Bronchial epithelial cell (primary cell): Measurements from ENCODE around the gene ABCC9. TPM values are rescaled to one million over a fixed set of nuclear protein-coding genes. Genes with fewer than 3 reads are reported as not detected.

ENCODE experiments used
- DNase-seq: peaks from one replicate; pipeline ENCODE4 v3.0.0-alpha.2; 2010; ENCODE audit warnings: low read depth
- FAIRE-seq: peaks from 2 replicates; lab custom pipeline; 2011; peaks lifted over from hg19 to GRCh38; lab: Jason Lieb, UNC
- H3K27me3 ChIP-seq: 2 replicates; pipeline ENCODE4 v1.5.1; 2011; ENCODE audit warnings: low read length; ENCODE audit not compliant: control insufficient read depth, insufficient read depth
- H3K36me3 ChIP-seq: 2 replicates; pipeline ENCODE4 v1.5.1; 2011; ENCODE audit warnings: low read length; ENCODE audit not compliant: control insufficient read depth, insufficient read depth
- H3K4me3 ChIP-seq: 2 replicates; pipeline ENCODE4 v1.5.1; 2011; ENCODE audit warnings: mild to moderate bottlenecking, low read depth, low read length, control low read depth
- CTCF ChIP-seq: IDR thresholded peaks from 2 replicates; pipeline ENCODE4 v1.5.1; 2011; ENCODE audit warnings: mild to moderate bottlenecking, moderate library complexity, low read length, control low read depth, inconsistent platforms; ENCODE audit not compliant: insufficient read depth, severe bottlenecking
- total RNA-seq: library from RNA; depleted of rRNA; stranded (reverse); fragments of >200 nt; gene quantifications from 2 replicates; pipeline ENCODE4 v1.2.1, GENCODE V29; 2014

The ABCC9 gene
- total RNA-seq, 1 donor from 2014 or later, result 0.79 TPM

DNA sequence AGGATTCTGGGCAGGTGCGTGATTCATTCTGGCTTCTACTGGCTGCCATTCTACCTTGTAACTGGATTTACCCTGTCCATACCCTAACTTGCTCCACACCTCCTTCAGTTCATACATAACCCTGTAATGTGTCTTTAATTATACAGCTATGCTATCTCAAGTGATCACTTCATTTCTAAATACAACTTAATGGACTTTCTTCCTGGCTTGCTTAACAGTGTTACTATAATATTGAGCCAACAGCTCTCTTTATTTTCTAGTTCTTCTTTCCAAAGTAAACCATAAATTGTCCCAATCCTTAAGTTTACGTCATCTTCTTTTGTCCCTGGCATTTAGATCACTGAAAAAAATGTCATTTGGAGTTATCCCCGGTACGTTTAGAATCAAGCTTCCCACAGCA lies 90.8 kb downstream of the ABCC9 start:
- DNase-seq (no peak), FAIRE-seq (no peak)
- no peak overlapping the region for H3K4me3 ChIP-seq
- H3K27me3 ChIP-seq, result no peaks in the 10 kb centered on the region
- TF ChIP-seq CTCF, result no peak
- H3K36me3 ChIP-seq, result no peaks in the 10 kb centered on the region

DNA sequence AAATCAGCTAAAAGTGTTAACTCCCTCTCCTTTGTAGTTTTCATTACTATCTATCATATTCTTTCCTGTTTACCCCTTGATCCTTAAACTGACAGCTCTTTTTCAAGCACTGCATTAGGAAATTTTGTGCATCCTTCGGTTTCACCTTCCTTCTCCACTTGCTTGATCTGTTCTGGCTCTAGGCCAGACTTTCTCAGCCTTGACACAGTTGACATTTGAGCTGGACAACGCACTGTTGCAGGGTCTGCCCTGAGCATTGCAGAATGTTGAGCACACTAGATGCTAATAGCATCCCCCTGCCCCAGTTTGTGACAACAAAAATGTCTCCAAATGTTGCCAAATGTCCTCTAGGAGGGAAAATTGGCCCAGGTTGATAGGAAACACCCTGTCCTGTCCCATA lies 91.3 kb downstream of the ABCC9 start:
- FAIRE-seq (no peak), DNase-seq (no peak)
- Histone ChIP-seq H3K36me3 (no peaks in the 10 kb centered on the region), H3K4me3 (no peak overlapping the region), H3K27me3 (no peaks in the 10 kb centered on the region)
- no peak for TF ChIP-seq CTCF

DNA sequence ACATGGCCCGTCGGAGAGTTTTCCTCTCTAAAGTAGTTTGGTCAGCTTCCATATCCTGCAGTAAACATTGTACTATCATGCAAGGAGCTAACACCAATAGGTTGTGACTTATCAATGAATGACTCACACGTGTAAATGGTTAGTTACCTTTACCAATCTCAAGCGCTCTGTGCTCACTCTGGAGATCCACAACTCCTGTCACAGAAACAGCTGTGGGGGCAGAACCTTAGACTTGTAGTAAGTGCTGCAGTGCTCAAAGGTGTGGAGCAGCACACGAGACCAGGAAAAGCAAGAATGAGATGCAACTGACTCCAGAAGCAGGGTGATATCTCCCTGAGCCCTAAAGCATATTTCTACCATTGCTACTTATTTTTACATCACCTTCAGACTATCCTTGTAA lies 93.0 kb downstream of the ABCC9 start:
- FAIRE-seq (no peak), DNase-seq (no peak)
- Histone ChIP-seq H3K27me3 (no peaks in the 10 kb centered on the region), H3K4me3 (no peak overlapping the region), H3K36me3 (no peaks in the 10 kb centered on the region)
- TF ChIP-seq CTCF, result no peak

- no peak for FAIRE-seq
- Histone ChIP-seq H3K4me3 (no peak overlapping the region), H3K36me3 (no peaks in the 10 kb centered on the region), H3K27me3 (no peaks in the 10 kb centered on the region)
- no peak for TF ChIP-seq CTCF
- DNase-seq, result no peak
Measured at GRCh38 chr12:21843795-21844194, 97.4 kb downstream of the ABCC9 start.

DNA sequence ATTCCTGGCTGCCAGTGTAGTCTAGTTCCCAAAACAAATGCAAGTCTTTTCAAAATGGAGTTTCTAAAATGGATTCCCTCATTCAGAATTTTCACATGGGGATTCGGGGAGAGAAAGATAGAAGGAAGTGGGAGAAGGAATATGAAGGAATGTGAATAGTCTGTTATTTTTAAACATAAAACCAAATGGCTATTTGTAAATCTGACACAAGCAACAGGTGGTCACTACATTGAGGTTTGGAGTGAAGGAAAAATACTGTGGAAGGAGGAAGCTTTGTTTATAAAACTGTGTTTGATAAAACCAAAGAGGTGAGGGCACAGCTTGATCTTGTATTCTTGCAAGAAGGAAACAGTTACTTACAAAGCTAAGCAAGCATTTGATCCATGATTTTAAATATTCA lies 101.5 kb downstream of the ABCC9 start:
- H3K36me3 ChIP-seq, result no peaks in the 10 kb centered on the region
- DNase-seq, result no peak
- TF ChIP-seq CTCF, result no peak
- H3K4me3 ChIP-seq, result no peak overlapping the region
- no peaks in the 10 kb centered on the region for H3K27me3 ChIP-seq
- no peak for FAIRE-seq

GRCh38 chr12:21837847-21838246 lies 103.4 kb downstream of the ABCC9 start:
- Histone ChIP-seq H3K36me3 (no peaks in the 10 kb centered on the region), H3K27me3 (no peaks in the 10 kb centered on the region), H3K4me3 (no peak overlapping the region)
- DNase-seq (no peak), FAIRE-seq (no peak)
- TF ChIP-seq CTCF, result no peak
